Uterus (tissue), 4 donors: ENCODE results near the gene SLX1A. TPM values are rescaled to one million over a fixed set of nuclear protein-coding genes. Genes with fewer than 3 reads are reported as not detected.

Experiments used
- DNase-seq, 2 donors: peaks; one replicate each; pipeline ENCODE4 v3.0.0-alpha.2; 2019 to 2020
- H3K27ac ChIP-seq, 2 donors: fragments of 200-600 bp; sonication (generic); 1 replicate in 1 of 2; 2 replicates in 1 of 2; pipeline ENCODE4 v1.5.1; 2016 to 2018
- H3K27me3 ChIP-seq, 2 donors: fragments of 200-600 bp; sonication (generic); one replicate each; pipeline ENCODE4 v1.5.1; 2018 to 2019; ENCODE audit warnings: control low read depth in 1 of 2
- H3K36me3 ChIP-seq, 2 donors: fragments of 200-600 bp; sonication (generic); one replicate each; pipeline ENCODE4 v1.5.1; 2019; ENCODE audit warnings: control low read depth in 1 of 2
- H3K4me1 ChIP-seq, 2 donors: fragments of 200-600 bp; sonication (generic); one replicate each; pipeline ENCODE4 v1.5.1; 2018 to 2019; ENCODE audit warnings: control low read depth in 1 of 2
- H3K4me3 ChIP-seq, 2 donors: fragments of 200-600 bp; sonication (generic); 1 replicate in 1 of 2; 2 replicates in 1 of 2; pipeline ENCODE4 v1.5.1; 2018 to 2019; ENCODE audit warnings: mild to moderate bottlenecking in 1 of 2
- H3K9me3 ChIP-seq, 2 donors: fragments of 200-600 bp; sonication (generic); one replicate each; pipeline ENCODE4 v1.5.1; 2019; ENCODE audit warnings: control low read depth in 1 of 2
- CTCF ChIP-seq, 4 experiments: fragments of 200-600 bp in 2 of 4; fragments of 450-650 bp in 2 of 4; sonication (generic) in 2 of 4; IDR thresholded peaks; one replicate each; pipeline ENCODE4 v1.5.1; 2016 to 2019; ENCODE audit warnings: antibody characterized with exemption in 4 of 4, mild to moderate bottlenecking in 2 of 4, moderate library complexity in 1 of 4
- POLR2A ChIP-seq, 2 donors: fragments of 450-650 bp; IDR thresholded peaks; one replicate each; pipeline ENCODE4 v1.6.1; 2016; ENCODE audit warnings: antibody characterized with exemption in 2 of 2, mild to moderate bottlenecking in 1 of 2, moderate library complexity in 1 of 2
- intact Hi-C: fragments of 100-400 bp; cut with DNase I; formaldehyde crosslinking; loops from one replicate; pipeline ENCODE4 v1.15.1; 2023; ENCODE audit warnings: low total_unique reads
- total RNA-seq, 4 donors: library from RNA; depleted of rRNA in 3 of 4; stranded (reverse); fragments of >200 nt in 3 of 4; gene quantifications; one replicate each; pipeline versions ENCODE4 v1.1.0 to v1.2.4, GENCODE V29; 2014 to 2023
- donor health status: DM: yes; HTN: yes; CAD: no.

SLX1A gene
- total RNA-seq, 4 donors from 2014 or later = 10.6 to 142 (median 41.0) TPM

GRCh38 chr16:30179195-30179594 is 14.5 kb upstream of the SLX1A start:
- no peak for DNase-seq
- Histone ChIP-seq H3K4me1 (peaks cover 0 to 7% of the 10 kb centered on the region in 2 donors), H3K4me3 (no peak overlapping the region), H3K9me3 (no peaks in the 10 kb centered on the region), H3K27me3 (no peaks in the 10 kb centered on the region), H3K27ac (no peak overlapping the region), H3K36me3 (no peaks in the 10 kb centered on the region)
- no peak for TF ChIP-seq POLR2A (IDR thresholded peaks at IDR 0.05)
- no peak for TF ChIP-seq CTCF (IDR thresholded peaks at IDR 0.05)
- intact Hi-C loops = no loop called here

GRCh38 chr16:30179931-30180330 is 13.7 kb upstream of the SLX1A start:
- Histone ChIP-seq H3K27me3 (no peaks in the 10 kb centered on the region), H3K4me1 (peaks cover 0 to 8% of the 10 kb centered on the region in 2 donors)
- intact Hi-C loops = no loop called here

GRCh38 chr16:30180741-30181140 is 12.9 kb upstream of the SLX1A start:
- Histone ChIP-seq H3K9me3 (no peaks in the 10 kb centered on the region), H3K4me1 (peaks cover 0 to 8% of the 10 kb centered on the region in 2 donors), H3K27me3 (no peaks in the 10 kb centered on the region), H3K36me3 (no peaks in the 10 kb centered on the region), H3K27ac (no peak overlapping the region), H3K4me3 (no peak overlapping the region)
- no peak for TF ChIP-seq CTCF (IDR thresholded peaks at IDR 0.05)
- TF ChIP-seq POLR2A (IDR thresholded peaks at IDR 0.05) = no peak
- intact Hi-C loops = no loop called here
- DNase-seq = no peak

More at GRCh38 chr16:30179931-30180330, 13.7 kb upstream of the SLX1A start:
- Histone ChIP-seq H3K4me3 (no peak overlapping the region), H3K9me3 (no peaks in the 10 kb centered on the region), H3K36me3 (no peaks in the 10 kb centered on the region), H3K27ac (no peak overlapping the region)
- TF ChIP-seq CTCF (IDR thresholded peaks at IDR 0.05) (no peak), POLR2A (IDR thresholded peaks at IDR 0.05) (no peak)
- DNase-seq = no peak

- Histone ChIP-seq H3K9me3 (no peaks in the 10 kb centered on the region), H3K4me3 (peak within 1 kb of the TSS; percentile 49 to 55), H3K27me3 (no peaks in the 10 kb centered on the region), H3K36me3 (no peaks in the 10 kb centered on the region), H3K4me1 (peaks cover 0 to 8% of the 10 kb centered on the region in 2 donors), H3K27ac (peak within 1 kb of the TSS; percentile 82 to 85)
- DNase-seq = peak; percentile 79 to 86
- peak in 1 of 2 donors; percentile 60 for TF ChIP-seq POLR2A (IDR thresholded peaks at IDR 0.05)
- TF ChIP-seq CTCF (IDR thresholded peaks at IDR 0.05) = peak in 1 of 4 experiments; percentile 3
- intact Hi-C loops = no loop called here
Observed at GRCh38 chr16:30183233-30184095, 10.2 kb upstream of the SLX1A start, which contains the start of gene CORO1A. Gene CORO1A (plus strand): TSS chr16:30183602. CDS start chr16:30185210, 1,608 bp downstream.
